HepG2 (cell line): Measurements from ENCODE around the gene SPATC1L.

Experiments used
- KDM5A ChIP-seq: fragments of 200-600 bp; sonication (generic); IDR thresholded peaks from 2 replicates; pipeline ENCODE4 v1.7.0; 2018; ENCODE audit warnings: antibody characterized with exemption, mild to moderate bottlenecking, low read length, borderline replicate concordance
- TF ChIP-seq, protein P1 (sequence below): sonication (generic); formaldehyde crosslinking; IDR thresholded peaks from 2 replicates; pipeline ENCODE4 v1.5.1; 2020; ENCODE audit warnings: mild to moderate bottlenecking, missing genetic modification reagents, borderline replicate concordance
- TF ChIP-seq, protein P2 (sequence below): sonication (generic); formaldehyde crosslinking; IDR thresholded peaks from 2 replicates; pipeline ENCODE4 v1.5.0; 2020; ENCODE audit warnings: mild to moderate bottlenecking, missing genetic modification reagents, moderate library complexity

DNA sequence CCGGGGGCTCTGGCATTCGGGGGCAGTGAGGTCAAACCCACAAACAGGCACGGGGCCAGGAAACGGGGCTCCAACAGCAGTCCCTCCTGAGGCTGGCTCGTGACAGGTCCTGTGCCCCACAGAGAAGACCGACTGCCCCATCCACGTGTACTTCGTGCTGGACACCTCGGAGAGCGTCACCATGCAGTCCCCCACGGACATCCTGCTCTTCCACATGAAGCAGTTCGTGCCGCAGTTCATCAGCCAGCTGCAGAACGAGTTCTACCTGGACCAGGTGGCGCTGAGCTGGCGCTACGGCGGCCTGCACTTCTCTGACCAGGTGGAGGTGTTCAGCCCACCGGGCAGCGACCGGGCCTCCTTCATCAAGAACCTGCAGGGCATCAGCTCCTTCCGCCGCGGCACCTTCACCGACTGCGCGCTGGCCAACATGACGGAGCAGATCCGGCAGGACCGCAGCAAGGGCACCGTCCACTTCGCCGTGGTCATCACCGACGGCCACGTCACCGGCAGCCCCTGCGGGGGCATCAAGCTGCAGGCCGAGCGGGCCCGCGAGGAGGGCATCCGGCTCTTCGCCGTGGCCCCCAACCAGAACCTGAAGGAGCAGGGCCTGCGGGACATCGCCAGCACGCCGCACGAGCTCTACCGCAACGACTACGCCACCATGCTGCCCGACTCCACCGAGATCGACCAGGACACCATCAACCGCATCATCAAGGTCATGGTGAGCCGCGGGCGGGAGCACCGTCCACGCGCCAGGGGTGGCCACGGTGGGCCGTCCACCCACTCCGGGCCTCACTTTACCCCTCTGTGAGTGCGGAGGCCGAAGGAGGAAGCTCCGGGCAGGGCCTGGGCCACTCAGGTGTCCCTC lies 72.2 kb downstream of the SPATC1L start:
- TF ChIP-seq, protein P1, sequence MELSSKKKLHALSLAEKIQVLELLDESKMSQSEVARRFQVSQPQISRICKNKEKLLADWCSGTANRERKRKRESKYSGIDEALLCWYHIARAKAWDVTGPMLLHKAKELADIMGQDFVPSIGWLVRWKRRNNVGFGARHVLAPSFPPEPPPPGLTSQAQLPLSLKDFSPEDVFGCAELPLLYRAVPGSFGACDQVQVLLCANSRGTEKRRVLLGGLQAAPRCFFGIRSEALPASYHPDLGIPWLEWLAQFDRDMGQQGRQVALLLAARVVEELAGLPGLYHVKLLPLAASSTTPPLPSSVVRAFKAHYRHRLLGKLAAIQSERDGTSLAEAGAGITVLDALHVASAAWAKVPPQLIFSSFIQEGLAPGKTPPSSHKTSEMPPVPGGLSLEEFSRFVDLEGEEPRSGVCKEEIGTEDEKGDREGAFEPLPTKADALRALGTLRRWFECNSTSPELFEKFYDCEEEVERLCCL (CRISPR knock-in tag), result no peak
- no peak for TF ChIP-seq KDM5A
- TF ChIP-seq, protein P2, sequence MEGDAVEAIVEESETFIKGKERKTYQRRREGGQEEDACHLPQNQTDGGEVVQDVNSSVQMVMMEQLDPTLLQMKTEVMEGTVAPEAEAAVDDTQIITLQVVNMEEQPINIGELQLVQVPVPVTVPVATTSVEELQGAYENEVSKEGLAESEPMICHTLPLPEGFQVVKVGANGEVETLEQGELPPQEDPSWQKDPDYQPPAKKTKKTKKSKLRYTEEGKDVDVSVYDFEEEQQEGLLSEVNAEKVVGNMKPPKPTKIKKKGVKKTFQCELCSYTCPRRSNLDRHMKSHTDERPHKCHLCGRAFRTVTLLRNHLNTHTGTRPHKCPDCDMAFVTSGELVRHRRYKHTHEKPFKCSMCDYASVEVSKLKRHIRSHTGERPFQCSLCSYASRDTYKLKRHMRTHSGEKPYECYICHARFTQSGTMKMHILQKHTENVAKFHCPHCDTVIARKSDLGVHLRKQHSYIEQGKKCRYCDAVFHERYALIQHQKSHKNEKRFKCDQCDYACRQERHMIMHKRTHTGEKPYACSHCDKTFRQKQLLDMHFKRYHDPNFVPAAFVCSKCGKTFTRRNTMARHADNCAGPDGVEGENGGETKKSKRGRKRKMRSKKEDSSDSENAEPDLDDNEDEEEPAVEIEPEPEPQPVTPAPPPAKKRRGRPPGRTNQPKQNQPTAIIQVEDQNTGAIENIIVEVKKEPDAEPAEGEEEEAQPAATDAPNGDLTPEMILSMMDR (CRISPR knock-in tag), result no peak
